CD4-positive, alpha-beta T cell treated with Interleukin-10 for 1 hour (primary cell): ENCODE results near the gene CD248.
"Not testable (repeated sequence)": the region's sequence is repeated elsewhere in the genome, so short reads cannot be mapped to it uniquely, and the experiment has no call there.

Source experiments
- DNase-seq: peaks from one replicate; pipeline ENCODE4 v3.0.0-alpha.2; 2020

The CD248 gene

GRCh38 chr11:66316849-66317251 is at the start of gene CD248:
CD248 (minus strand) TSS chr11:66317044; CDS start chr11:66317027, 17 bp downstream.
- peak; percentile 12 for DNase-seq

GRCh38 chr11:66365711-66366619 is 49.1 kb upstream of the CD248 start:
- DNase-seq: no peak

- no peak for DNase-seq
Measured at GRCh38 chr11:66365166-66365565, 48.3 kb upstream of the CD248 start.

GRCh38 chr11:66363805-66364535 is 47.1 kb upstream of the CD248 start:
- DNase-seq: peak; percentile 69

GRCh38 chr11:66363187-66363601 is 46.4 kb upstream of the CD248 start:
- DNase-seq: no peak

GRCh38 chr11:66362481-66363147 is 45.8 kb upstream of the CD248 start:
- no peak for DNase-seq

- DNase-seq: no peak
Measured at GRCh38 chr11:66361502-66361941, 44.7 kb upstream of the CD248 start.

- DNase-seq: no peak
Measured at GRCh38 chr11:66360406-66361073, 43.7 kb upstream of the CD248 start.

- DNase-seq: no peak
Measured at GRCh38 chr11:66359662-66360087, 42.8 kb upstream of the CD248 start.

- not testable (repeated sequence) for DNase-seq
Measured at GRCh38 chr11:66350560-66351235, 33.9 kb upstream of the CD248 start.

- DNase-seq: no peak
Measured at GRCh38 chr11:66349084-66349386, 32.2 kb upstream of the CD248 start.

GRCh38 chr11:66347425-66348276 is 30.8 kb upstream of the CD248 start, which contains the start of gene B4GAT1:
B4GAT1 (minus strand) TSS chr11:66347629; CDS start chr11:66347545, 84 bp downstream.
- DNase-seq: peak; percentile 89

GRCh38 chr11:66346476-66347424 is 29.9 kb upstream of the CD248 start:
- no peak for DNase-seq

- DNase-seq: no peak
Measured at GRCh38 chr11:66345316-66345649, 28.4 kb upstream of the CD248 start.

- DNase-seq: peak; percentile 96
Measured at GRCh38 chr11:66344550-66345315, 27.9 kb upstream of the CD248 start, which contains the start of gene BRMS1. BRMS1 (minus strand) TSS chr11:66345104; CDS start chr11:66342234, 2,870 bp downstream.

GRCh38 chr11:66343176-66343575 is 26.3 kb upstream of the CD248 start:
- DNase-seq: no peak

GRCh38 chr11:66341502-66342126 is 24.8 kb upstream of the CD248 start:
- no peak for DNase-seq
